Endothelial cell of umbilical vein (primary cell): ENCODE results near the gene NCOR1.

Source experiments
- CTCF ChIP-seq, 2 donors: IDR thresholded peaks; 1 replicate in 1 of 2; 2 replicates in 1 of 2; pipeline ENCODE4 v1.5.1; 2011; ENCODE audit warnings: low read length in 2 of 2, mild to moderate bottlenecking in 2 of 2, moderate library complexity in 2 of 2, control low read depth in 1 of 2, inconsistent platforms in 1 of 2, low read depth in 1 of 2; ENCODE audit not compliant: insufficient read depth in 1 of 2; ENCODE audit errors: extremely low read depth in 1 of 2
- EZH2 ChIP-seq: IDR thresholded peaks from 2 replicates; pipeline ENCODE4 v1.6.1; 2012; ENCODE audit warnings: borderline replicate concordance, low read depth, mild to moderate bottlenecking, moderate library complexity, low read length, inconsistent platforms; ENCODE audit not compliant: severe bottlenecking
- FOS ChIP-seq: IDR thresholded peaks from 2 replicates; pipeline ENCODE4 v1.6.1; 2011; ENCODE audit warnings: mild to moderate bottlenecking, low read length, moderate library complexity, borderline replicate concordance; ENCODE audit not compliant: insufficient read depth
- GATA2 ChIP-seq: IDR thresholded peaks from 2 replicates; pipeline ENCODE4 v1.7.0; 2011; ENCODE audit warnings: low read depth, mild to moderate bottlenecking, moderate library complexity, mixed read lengths, low read length; ENCODE audit not compliant: insufficient read length, insufficient read depth
- JUN ChIP-seq: IDR thresholded peaks from 2 replicates; pipeline ENCODE4 v1.6.1; 2011; ENCODE audit warnings: borderline replicate concordance, low read depth; ENCODE audit not compliant: insufficient read length, insufficient read depth
- MAX ChIP-seq: IDR thresholded peaks from 2 replicates; pipeline ENCODE4 v1.6.1; 2011; ENCODE audit not compliant: insufficient read depth, insufficient read length
- MYC ChIP-seq: IDR thresholded peaks from one replicate; pipeline ENCODE4 v1.6.1; 2011; ENCODE audit warnings: mild to moderate bottlenecking, low read depth, low read length
- POLR2A ChIP-seq: IDR thresholded peaks from 2 replicates; pipeline ENCODE4 v1.6.1; 2012; ENCODE audit warnings: low read depth, mild to moderate bottlenecking, control low read depth, low read length
- POLR2AphosphoS5 ChIP-seq: IDR thresholded peaks from 2 replicates; pipeline ENCODE4 v1.6.1; 2012; ENCODE audit warnings: low read depth, mild to moderate bottlenecking, control low read depth, low read length, moderate library complexity; ENCODE audit not compliant: insufficient read depth

- TF ChIP-seq FOS (no peak), POLR2A (no peak), POLR2AphosphoS5 (no peak), CTCF (IDR thresholded peaks at IDR 0.05; ENCODE audit: extremely low read depth in 1 of 2, insufficient read depth in 1 of 2, low read depth in 1 of 2, low read length in 2 of 2) (no peak), MYC (no peak), MAX (no peak), EZH2 (no peak), GATA2 (no peak), JUN (no peak)
Measured at GRCh38 chr17:16085066-16085699, 130.2 kb downstream of the NCOR1 start.
